GM23338 (cell line): Measurements from ENCODE around the gene FOXK2. TPM values are rescaled to one million over a fixed set of nuclear protein-coding genes. Genes with fewer than 3 reads are reported as not detected.

Experiments
- ATAC-seq: fragments of 200-7000 bp; cut with Tn5 transposase; 3 replicates; pipeline ENCODE4 v1.9.1; 2020
- DNase-seq: peaks from one replicate; pipeline ENCODE4 v3.0.0-alpha.2; 2015; ENCODE audit warnings: low spot score
- H2AFZ ChIP-seq: fragments of 200-600 bp; sonication (generic); 2 replicates; pipeline ENCODE4 v1.8.0; 2016; ENCODE audit warnings: antibody characterized with exemption, mild to moderate bottlenecking, moderate library complexity
- H3F3A ChIP-seq: fragments of 200-600 bp; sonication (generic); replicated peaks from 2 replicates; pipeline ENCODE4 v1.8.0; 2017; ENCODE audit warnings: antibody characterized with exemption, mixed run types, low read depth
- H3K27ac ChIP-seq: fragments of 200-600 bp; sonication (generic); 2 replicates; pipeline ENCODE4 v1.6.1; 2016; ENCODE audit warnings: low read depth
- H3K27me3 ChIP-seq: fragments of 200-600 bp; sonication (generic); 2 replicates; pipeline ENCODE4 v1.8.0; 2016; ENCODE audit warnings: mild to moderate bottlenecking, mixed run types, moderate library complexity; ENCODE audit not compliant: insufficient read depth
- H3K36me3 ChIP-seq: fragments of 200-600 bp; sonication (generic); 2 replicates; pipeline ENCODE4 v1.8.0; 2016; ENCODE audit warnings: mild to moderate bottlenecking; ENCODE audit not compliant: insufficient read depth
- H3K4me1 ChIP-seq: fragments of 200-600 bp; sonication (generic); 2 replicates; pipeline ENCODE4 v1.8.0; 2016; ENCODE audit warnings: mild to moderate bottlenecking, moderate library complexity; ENCODE audit not compliant: insufficient read depth
- H3K4me2 ChIP-seq: fragments of 200-600 bp; sonication (generic); 2 replicates; pipeline ENCODE4 v1.7.1; 2017; ENCODE audit warnings: mixed run types
- H3K4me3 ChIP-seq: fragments of 200-600 bp; sonication (generic); 2 replicates; pipeline ENCODE4 v1.6.1; 2016; ENCODE audit warnings: mixed run types
- H3K79me2 ChIP-seq: fragments of 200-600 bp; sonication (generic); replicated peaks from 2 replicates; pipeline ENCODE4 v1.8.0; 2017; ENCODE audit warnings: mild to moderate bottlenecking; ENCODE audit not compliant: insufficient read depth
- H3K9me2 ChIP-seq: fragments of 200-600 bp; sonication (generic); 2 replicates; pipeline ENCODE4 v1.8.0; 2017; ENCODE audit not compliant: insufficient read depth
- H4K20me1 ChIP-seq: fragments of 200-600 bp; sonication (generic); replicated peaks from 2 replicates; pipeline ENCODE4 v1.8.0; 2017; ENCODE audit warnings: mild to moderate bottlenecking; ENCODE audit not compliant: insufficient read depth
- H3K27ac Mint-ChIP-seq: 2 replicates; pipeline ENCODE4 v1.8.0; 2020; ENCODE audit warnings: inconsistent platforms, mild to moderate bottlenecking, moderate library complexity, mixed read lengths
- H3K27me3 Mint-ChIP-seq: 3 replicates; pipeline ENCODE4 v1.8.0; 2022; ENCODE audit warnings: low read depth, mild to moderate bottlenecking, moderate library complexity, mixed read lengths, inconsistent platforms; ENCODE audit not compliant: insufficient read depth, poor library complexity
- H3K36me3 Mint-ChIP-seq: 3 replicates; pipeline ENCODE4 v1.8.0; 2021; ENCODE audit warnings: low read depth, mild to moderate bottlenecking, inconsistent platforms, moderate library complexity, mixed read lengths
- H3K4me1 Mint-ChIP-seq: 3 replicates; pipeline ENCODE4 v1.8.0; 2020; ENCODE audit warnings: mild to moderate bottlenecking, inconsistent platforms, mixed read lengths
- H3K4me3 Mint-ChIP-seq: 3 replicates; pipeline ENCODE4 v1.8.0; 2021; ENCODE audit warnings: moderate library complexity, mild to moderate bottlenecking, inconsistent platforms, mixed read lengths
- H3K9me3 Mint-ChIP-seq: 3 replicates; pipeline ENCODE4 v1.8.0; 2020; ENCODE audit warnings: moderate library complexity, mild to moderate bottlenecking, inconsistent platforms, mixed read lengths
- CREB1 ChIP-seq: fragments of 250-450 bp; sonication (Bioruptor Pico); IDR thresholded peaks from 2 replicates; pipeline ENCODE4 v1.5.0; 2020; ENCODE audit warnings: low read depth, mild to moderate bottlenecking, moderate library complexity
- EZH2 ChIP-seq: fragments of 200-600 bp; sonication (generic); IDR thresholded peaks from one replicate; pipeline ENCODE4 v1.8.0; 2017; ENCODE audit warnings: antibody characterized with exemption, mild to moderate bottlenecking, low read depth; ENCODE audit not compliant: unreplicated experiment
- JUNB ChIP-seq: IDR thresholded peaks from one replicate; pipeline ENCODE4 v1.6.1; 2016; ENCODE audit warnings: antibody characterized with exemption; ENCODE audit not compliant: unreplicated experiment
- POLR2AphosphoS5 ChIP-seq: IDR thresholded peaks from 2 replicates; pipeline ENCODE4 v1.6.1; 2016; ENCODE audit warnings: antibody characterized with exemption, low read depth
- STAT1 ChIP-seq: IDR thresholded peaks from one replicate; pipeline ENCODE4 v1.6.1; 2016; ENCODE audit warnings: antibody characterized with exemption; ENCODE audit not compliant: unreplicated experiment
- ZNF114 ChIP-seq: fragments of 250-450 bp; sonication (Bioruptor Pico); IDR thresholded peaks from 2 replicates; pipeline ENCODE4 v1.5.0; 2020; ENCODE audit warnings: mild to moderate bottlenecking, moderate library complexity
- polyA plus RNA-seq: library from polyadenylated mRNA; unstranded; fragments of >200 nt; fragmentation: Nextera tagmentation; extraction: Ambion mirVana; gene quantifications from 2 replicates; pipeline ENCODE4 v1.2.1, GENCODE V29; 2016
- total RNA-seq: library from RNA; depleted of rRNA; stranded (reverse); fragments of >200 nt; shearing (Covaris generic); gene quantifications from 2 replicates; pipeline ENCODE4 v1.2.3, GENCODE V29; 2014
- TF ChIP-seq, protein P1 (sequence below): fragments of 250-450 bp; sonication (Bioruptor Pico); IDR thresholded peaks from 2 replicates; pipeline ENCODE4 v1.5.0; 2020; ENCODE audit warnings: mild to moderate bottlenecking, moderate library complexity
- TF ChIP-seq, protein P2 (sequence below): IDR thresholded peaks from one replicate; pipeline ENCODE4 v1.6.1; 2018; ENCODE audit warnings: antibody characterized with exemption; ENCODE audit not compliant: unreplicated experiment
- TF ChIP-seq, protein P3 (sequence below): IDR thresholded peaks from 2 replicates; pipeline ENCODE4 v1.6.1; 2016; ENCODE audit warnings: antibody characterized with exemption

The FOXK2 gene
- total and polyA plus RNA-seq, 2 experiments from 2014 or later, result 12.3 to 66.0 TPM

DNA sequence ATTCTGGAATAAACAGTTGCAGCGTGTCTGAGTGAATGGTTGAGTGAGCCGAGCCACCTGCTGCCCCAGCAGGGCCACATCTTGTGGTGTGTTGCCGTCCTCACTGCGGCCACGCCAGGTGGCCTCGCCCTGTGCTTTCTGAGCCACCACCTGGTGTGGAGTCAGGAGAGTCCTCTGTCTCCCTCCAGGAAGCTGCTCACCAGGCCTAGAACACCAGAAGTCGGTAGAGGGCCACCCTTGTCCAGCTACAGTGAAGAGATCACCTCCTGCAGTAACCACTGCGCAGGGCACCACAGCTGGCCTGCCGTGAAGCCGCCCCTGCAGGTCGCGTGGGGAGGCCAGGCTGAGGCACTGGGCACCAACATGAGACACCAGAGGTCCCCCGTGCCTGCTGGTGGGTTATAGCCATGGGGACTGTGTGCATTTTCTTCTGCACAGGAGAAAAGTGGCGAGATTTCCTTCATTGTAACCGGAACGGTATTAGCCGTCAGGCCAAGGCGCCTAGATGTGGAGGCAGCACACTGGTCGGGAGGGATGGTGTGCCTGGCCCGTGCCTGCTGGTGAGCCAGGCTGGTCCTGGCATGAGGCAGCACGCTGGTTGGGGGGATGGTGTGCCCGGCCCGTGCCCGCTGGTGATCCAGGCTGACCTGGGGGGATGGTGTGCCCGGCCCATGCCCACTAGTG is 28.9 kb upstream of the FOXK2 start:
- no peak overlapping the region for H3K4me3 ChIP-seq
- H3K27ac Mint-ChIP-seq, result no peak overlapping the region
- H3K9me2 ChIP-seq, result no peaks in the 10 kb centered on the region
- no peak overlapping the region for H3K4me2 ChIP-seq
- peaks cover 12% of the 10 kb centered on the region; the same call in 1 of the 2 replicates for H3F3A ChIP-seq
- no peak overlapping the region for H2AFZ ChIP-seq
- TF ChIP-seq CREB1 (CRISPR knock-in tag) (no peak), EZH2 (no peak), STAT1 (no peak), POLR2AphosphoS5 (no peak)
- no peaks in the 10 kb centered on the region for H3K27me3 ChIP-seq
- no peaks in the 10 kb centered on the region for H3K79me2 ChIP-seq
- no peak overlapping the region for H3K27ac ChIP-seq
- peaks cover 5% of the 10 kb centered on the region; the same call in 2 of the 3 replicates for H3K4me1 Mint-ChIP-seq
- H3K36me3 ChIP-seq, result no peaks in the 10 kb centered on the region
- peaks cover 6% of the 10 kb centered on the region; the same call in 2 of the 3 replicates for H3K9me3 Mint-ChIP-seq
- H4K20me1 ChIP-seq, result no peaks in the 10 kb centered on the region
- H3K27me3 Mint-ChIP-seq, result peaks cover 22% of the 10 kb centered on the region
- H3K4me3 Mint-ChIP-seq, result no peak overlapping the region
- H3K36me3 Mint-ChIP-seq, result peaks cover 26% of the 10 kb centered on the region
- no peak for DNase-seq
- peaks cover 12% of the 10 kb centered on the region for H3K4me1 ChIP-seq
- ATAC-seq, result no peak

DNA sequence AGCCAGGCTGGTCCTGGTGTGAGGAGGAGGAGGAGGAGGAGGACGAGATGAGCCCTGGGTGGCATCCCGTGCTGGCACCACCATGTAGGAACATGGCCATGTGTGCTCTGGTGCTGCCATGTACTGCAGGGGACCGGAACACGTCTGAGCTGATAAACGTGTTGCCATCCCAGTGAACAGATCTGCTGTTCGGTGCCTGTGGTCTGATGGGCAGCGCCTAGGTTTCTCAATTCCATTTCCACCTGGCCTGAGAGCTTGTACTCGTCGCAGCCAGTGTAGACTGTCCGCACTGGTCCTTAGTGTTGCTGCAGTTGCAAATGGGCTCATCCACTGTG is 28.4 kb upstream of the FOXK2 start:
- Histone ChIP-seq H3K27ac (no peak overlapping the region), H3F3A (peaks cover 17% of the 10 kb centered on the region; the same call in 1 of the 2 replicates), H3K9me2 (no peaks in the 10 kb centered on the region), H3K79me2 (no peaks in the 10 kb centered on the region), H4K20me1 (no peaks in the 10 kb centered on the region), H2AFZ (no peak overlapping the region), H3K36me3 (no peaks in the 10 kb centered on the region), H3K4me3 (no peak overlapping the region), H3K4me2 (no peak overlapping the region), H3K27me3 (peaks cover 3% of the 10 kb centered on the region), H3K4me1 (peaks cover 17% of the 10 kb centered on the region)
- Mint-ChIP-seq H3K9me3 (peaks cover 6% of the 10 kb centered on the region; the same call in 2 of the 3 replicates), H3K4me3 (no peak overlapping the region), H3K4me1 (peaks cover 5% of the 10 kb centered on the region; the same call in 2 of the 3 replicates), H3K36me3 (peaks cover 21% of the 10 kb centered on the region), H3K27me3 (peaks cover 25% of the 10 kb centered on the region), H3K27ac (no peak overlapping the region)
- TF ChIP-seq ZNF114 (CRISPR knock-in tag) (no peak), EZH2 (no peak), JUNB (no peak)
- TF ChIP-seq, protein P1, sequence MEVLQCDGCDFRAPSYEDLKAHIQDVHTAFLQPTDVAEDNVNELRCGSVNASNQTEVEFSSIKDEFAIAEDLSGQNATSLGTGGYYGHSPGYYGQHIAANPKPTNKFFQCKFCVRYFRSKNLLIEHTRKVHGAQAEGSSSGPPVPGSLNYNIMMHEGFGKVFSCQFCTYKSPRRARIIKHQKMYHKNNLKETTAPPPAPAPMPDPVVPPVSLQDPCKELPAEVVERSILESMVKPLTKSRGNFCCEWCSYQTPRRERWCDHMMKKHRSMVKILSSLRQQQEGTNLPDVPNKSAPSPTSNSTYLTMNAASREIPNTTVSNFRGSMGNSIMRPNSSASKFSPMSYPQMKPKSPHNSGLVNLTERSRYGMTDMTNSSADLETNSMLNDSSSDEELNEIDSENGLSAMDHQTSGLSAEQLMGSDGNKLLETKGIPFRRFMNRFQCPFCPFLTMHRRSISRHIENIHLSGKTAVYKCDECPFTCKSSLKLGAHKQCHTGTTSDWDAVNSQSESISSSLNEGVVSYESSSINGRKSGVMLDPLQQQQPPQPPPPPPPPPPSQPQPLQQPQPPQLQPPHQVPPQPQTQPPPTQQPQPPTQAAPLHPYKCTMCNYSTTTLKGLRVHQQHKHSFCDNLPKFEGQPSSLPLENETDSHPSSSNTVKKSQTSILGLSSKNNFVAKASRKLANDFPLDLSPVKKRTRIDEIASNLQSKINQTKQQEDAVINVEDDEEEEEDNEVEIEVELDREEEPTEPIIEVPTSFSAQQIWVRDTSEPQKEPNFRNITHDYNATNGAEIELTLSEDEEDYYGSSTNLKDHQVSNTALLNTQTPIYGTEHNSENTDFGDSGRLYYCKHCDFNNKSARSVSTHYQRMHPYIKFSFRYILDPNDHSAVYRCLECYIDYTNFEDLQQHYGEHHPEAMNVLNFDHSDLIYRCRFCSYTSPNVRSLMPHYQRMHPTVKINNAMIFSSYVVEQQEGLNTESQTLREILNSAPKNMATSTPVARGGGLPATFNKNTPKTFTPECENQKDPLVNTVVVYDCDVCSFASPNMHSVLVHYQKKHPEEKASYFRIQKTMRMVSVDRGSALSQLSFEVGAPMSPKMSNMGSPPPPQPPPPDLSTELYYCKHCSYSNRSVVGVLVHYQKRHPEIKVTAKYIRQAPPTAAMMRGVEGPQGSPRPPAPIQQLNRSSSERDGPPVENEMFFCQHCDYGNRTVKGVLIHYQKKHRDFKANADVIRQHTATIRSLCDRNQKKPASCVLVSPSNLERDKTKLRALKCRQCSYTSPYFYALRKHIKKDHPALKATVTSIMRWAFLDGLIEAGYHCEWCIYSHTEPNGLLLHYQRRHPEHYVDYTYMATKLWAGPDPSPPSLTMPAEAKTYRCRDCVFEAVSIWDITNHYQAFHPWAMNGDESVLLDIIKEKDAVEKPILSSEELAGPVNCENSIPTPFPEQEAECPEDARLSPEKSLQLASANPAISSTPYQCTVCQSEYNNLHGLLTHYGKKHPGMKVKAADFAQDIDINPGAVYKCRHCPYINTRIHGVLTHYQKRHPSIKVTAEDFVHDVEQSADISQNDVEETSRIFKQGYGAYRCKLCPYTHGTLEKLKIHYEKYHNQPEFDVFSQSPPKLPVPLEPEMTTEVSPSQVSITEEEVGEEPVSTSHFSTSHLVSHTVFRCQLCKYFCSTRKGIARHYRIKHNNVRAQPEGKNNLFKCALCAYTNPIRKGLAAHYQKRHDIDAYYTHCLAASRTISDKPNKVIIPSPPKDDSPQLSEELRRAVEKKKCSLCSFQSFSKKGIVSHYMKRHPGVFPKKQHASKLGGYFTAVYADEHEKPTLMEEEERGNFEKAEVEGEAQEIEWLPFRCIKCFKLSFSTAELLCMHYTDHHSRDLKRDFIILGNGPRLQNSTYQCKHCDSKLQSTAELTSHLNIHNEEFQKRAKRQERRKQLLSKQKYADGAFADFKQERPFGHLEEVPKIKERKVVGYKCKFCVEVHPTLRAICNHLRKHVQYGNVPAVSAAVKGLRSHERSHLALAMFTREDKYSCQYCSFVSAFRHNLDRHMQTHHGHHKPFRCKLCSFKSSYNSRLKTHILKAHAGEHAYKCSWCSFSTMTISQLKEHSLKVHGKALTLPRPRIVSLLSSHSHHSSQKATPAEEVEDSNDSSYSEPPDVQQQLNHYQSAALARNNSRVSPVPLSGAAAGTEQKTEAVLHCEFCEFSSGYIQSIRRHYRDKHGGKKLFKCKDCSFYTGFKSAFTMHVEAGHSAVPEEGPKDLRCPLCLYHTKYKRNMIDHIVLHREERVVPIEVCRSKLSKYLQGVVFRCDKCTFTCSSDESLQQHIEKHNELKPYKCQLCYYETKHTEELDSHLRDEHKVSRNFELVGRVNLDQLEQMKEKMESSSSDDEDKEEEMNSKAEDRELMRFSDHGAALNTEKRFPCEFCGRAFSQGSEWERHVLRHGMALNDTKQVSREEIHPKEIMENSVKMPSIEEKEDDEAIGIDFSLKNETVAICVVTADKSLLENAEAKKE (CRISPR knock-in tag), result no peak
- TF ChIP-seq, protein P2, sequence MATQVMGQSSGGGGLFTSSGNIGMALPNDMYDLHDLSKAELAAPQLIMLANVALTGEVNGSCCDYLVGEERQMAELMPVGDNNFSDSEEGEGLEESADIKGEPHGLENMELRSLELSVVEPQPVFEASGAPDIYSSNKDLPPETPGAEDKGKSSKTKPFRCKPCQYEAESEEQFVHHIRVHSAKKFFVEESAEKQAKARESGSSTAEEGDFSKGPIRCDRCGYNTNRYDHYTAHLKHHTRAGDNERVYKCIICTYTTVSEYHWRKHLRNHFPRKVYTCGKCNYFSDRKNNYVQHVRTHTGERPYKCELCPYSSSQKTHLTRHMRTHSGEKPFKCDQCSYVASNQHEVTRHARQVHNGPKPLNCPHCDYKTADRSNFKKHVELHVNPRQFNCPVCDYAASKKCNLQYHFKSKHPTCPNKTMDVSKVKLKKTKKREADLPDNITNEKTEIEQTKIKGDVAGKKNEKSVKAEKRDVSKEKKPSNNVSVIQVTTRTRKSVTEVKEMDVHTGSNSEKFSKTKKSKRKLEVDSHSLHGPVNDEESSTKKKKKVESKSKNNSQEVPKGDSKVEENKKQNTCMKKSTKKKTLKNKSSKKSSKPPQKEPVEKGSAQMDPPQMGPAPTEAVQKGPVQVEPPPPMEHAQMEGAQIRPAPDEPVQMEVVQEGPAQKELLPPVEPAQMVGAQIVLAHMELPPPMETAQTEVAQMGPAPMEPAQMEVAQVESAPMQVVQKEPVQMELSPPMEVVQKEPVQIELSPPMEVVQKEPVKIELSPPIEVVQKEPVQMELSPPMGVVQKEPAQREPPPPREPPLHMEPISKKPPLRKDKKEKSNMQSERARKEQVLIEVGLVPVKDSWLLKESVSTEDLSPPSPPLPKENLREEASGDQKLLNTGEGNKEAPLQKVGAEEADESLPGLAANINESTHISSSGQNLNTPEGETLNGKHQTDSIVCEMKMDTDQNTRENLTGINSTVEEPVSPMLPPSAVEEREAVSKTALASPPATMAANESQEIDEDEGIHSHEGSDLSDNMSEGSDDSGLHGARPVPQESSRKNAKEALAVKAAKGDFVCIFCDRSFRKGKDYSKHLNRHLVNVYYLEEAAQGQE, result no peak
- TF ChIP-seq, protein P3, sequence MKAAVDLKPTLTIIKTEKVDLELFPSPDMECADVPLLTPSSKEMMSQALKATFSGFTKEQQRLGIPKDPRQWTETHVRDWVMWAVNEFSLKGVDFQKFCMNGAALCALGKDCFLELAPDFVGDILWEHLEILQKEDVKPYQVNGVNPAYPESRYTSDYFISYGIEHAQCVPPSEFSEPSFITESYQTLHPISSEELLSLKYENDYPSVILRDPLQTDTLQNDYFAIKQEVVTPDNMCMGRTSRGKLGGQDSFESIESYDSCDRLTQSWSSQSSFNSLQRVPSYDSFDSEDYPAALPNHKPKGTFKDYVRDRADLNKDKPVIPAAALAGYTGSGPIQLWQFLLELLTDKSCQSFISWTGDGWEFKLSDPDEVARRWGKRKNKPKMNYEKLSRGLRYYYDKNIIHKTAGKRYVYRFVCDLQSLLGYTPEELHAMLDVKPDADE, result no peak
- no peak for DNase-seq
- no peak for ATAC-seq
